GM10266 (cell line): ENCODE data around the gene RBM33.

Source experiments
- DNase-seq: peaks from one replicate; pipeline ENCODE4 v3.0.0; 2012; ENCODE audit errors: extremely low spot score
- TF ChIP-seq, protein P1 (sequence below): IDR thresholded peaks from 2 replicates; pipeline ENCODE4 v1.5.1; 2012; ENCODE audit warnings: mild to moderate bottlenecking, low read depth; ENCODE audit not compliant: control insufficient read depth, insufficient read depth; ENCODE audit errors: missing control alignments

Gene RBM33

DNA sequence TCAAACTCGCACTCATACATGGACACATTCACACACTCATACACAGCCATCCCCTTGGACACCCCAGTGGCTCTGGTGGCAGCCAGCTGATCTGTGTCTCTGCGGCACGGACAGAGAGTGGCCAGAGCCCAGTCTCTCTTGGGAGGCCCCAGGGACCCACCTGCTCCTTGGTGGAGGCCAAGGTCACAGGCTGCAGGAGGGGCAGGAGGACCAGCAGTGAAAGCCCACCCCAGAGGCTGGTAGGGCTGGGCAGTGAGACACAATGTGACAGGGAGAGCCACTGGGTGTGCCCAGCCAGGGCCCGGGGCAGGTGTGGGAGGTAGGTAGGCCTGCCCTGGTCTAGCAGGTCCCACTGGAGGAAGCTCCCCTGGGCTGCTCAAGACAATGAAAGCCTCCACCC, 149.3 kb downstream of the RBM33 start:
- TF ChIP-seq, protein P1, sequence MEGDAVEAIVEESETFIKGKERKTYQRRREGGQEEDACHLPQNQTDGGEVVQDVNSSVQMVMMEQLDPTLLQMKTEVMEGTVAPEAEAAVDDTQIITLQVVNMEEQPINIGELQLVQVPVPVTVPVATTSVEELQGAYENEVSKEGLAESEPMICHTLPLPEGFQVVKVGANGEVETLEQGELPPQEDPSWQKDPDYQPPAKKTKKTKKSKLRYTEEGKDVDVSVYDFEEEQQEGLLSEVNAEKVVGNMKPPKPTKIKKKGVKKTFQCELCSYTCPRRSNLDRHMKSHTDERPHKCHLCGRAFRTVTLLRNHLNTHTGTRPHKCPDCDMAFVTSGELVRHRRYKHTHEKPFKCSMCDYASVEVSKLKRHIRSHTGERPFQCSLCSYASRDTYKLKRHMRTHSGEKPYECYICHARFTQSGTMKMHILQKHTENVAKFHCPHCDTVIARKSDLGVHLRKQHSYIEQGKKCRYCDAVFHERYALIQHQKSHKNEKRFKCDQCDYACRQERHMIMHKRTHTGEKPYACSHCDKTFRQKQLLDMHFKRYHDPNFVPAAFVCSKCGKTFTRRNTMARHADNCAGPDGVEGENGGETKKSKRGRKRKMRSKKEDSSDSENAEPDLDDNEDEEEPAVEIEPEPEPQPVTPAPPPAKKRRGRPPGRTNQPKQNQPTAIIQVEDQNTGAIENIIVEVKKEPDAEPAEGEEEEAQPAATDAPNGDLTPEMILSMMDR, result no peak
- DNase-seq, result no peak

DNA sequence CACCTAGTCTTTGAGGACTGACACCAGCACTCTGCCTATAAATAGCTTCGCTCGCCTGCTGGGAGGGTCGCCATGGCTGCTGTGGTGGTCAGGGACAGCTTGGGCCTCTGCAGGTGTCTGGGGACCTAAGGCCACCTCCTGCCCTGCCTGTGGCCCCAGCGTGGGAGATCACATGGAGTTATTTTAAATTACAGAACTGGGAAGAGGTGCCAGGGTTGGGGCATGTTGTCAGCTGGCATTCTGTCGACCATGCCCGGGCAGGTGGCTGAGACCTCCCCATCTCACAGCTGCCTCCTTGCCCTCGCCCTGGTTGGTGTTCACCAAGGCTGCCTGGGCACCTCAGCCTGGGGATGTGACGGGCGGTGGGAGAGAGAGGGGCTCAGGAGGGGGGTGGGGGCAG, 149.7 kb downstream of the RBM33 start:
- DNase-seq, result no peak
- TF ChIP-seq, protein P1, result no peak

DNA sequence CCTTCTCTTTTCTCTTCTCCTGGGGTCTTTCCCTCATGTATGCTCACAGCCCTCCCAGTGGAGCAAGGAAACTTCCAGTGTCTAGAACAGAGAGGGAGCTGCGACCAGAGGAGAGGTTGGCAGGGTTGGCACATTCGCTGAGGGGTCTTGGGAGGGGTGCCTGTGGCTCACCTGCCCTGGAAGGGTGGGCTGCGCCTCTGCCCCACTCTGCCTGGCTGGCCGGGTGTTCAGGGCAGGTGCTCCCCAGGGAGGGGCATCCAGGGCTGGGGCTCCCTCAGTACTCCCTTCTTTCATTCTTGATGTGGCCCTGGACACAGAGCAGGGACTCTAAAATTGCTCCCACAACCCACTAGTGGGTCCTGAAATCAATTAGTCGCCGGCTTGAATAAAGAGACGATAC, 150.9 kb downstream of the RBM33 start:
- DNase-seq, result no peak
- TF ChIP-seq, protein P1, result no peak

DNA sequence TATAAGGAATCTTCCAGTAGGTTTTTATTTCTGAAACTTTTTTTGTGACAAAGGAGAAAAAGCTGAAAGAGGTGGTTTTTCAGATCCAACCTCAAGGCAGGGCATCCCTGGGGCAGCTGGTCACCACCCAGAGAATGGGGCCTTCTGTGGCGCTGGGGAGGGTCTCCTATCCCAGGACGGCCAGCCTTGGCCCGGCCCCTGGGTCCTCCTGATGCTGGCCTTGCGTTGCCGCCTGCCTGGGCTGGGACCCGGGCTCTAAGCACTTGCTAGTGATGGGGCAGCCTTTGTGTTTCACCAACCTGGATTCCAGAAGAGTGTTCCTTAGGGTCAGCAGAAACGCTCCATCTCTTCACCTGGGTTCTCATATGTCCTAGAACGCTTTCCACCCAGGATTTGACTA, 151.5 kb downstream of the RBM33 start:
- DNase-seq, result no peak
- TF ChIP-seq, protein P1, result no peak

DNA sequence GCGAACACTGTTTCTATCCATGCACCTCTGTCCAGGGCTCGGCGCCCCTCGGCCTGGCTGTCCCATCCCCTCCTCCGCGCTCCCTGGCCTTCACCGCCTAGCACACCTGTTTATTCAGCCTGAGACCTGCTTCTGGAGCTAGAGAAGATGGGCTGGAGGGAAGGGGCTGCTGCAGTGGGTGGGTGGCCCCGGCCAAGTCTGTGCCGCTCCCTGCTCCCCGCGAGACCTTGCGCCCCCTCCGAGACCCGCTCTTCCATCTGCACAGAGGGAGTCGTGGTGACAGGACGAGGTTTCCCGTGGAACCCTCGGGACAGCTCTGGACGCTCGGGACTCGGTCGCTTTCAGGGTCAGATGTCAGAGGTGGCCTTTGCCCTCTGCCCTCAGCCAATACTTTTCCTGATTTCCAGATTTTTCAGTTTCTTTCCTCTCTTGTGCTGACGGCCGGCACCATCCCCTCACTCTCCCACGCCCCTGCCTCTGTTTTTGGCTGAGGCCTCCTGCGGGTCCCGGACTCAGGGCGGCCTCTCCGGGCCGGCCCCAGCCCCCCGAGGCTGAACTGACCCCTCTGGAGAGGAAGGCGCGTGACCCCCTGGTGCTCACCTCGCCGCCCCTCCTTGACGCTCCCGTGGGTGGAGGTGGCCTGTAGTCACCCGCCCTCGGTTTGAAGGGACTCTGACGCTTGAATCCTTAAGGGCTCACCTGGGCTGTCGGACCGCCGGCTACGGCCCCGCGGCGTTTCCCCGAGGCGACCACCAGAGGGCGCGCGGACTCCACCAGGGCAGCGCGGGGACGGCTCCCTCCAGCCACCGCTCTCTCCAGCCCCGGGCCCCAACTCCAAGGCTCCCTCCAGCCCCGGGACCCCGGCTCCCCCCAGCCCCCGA, 152.2 kb downstream of the RBM33 start:
- TF ChIP-seq, protein P1, result peak; percentile 93
- DNase-seq, result peak; percentile 87

DNA sequence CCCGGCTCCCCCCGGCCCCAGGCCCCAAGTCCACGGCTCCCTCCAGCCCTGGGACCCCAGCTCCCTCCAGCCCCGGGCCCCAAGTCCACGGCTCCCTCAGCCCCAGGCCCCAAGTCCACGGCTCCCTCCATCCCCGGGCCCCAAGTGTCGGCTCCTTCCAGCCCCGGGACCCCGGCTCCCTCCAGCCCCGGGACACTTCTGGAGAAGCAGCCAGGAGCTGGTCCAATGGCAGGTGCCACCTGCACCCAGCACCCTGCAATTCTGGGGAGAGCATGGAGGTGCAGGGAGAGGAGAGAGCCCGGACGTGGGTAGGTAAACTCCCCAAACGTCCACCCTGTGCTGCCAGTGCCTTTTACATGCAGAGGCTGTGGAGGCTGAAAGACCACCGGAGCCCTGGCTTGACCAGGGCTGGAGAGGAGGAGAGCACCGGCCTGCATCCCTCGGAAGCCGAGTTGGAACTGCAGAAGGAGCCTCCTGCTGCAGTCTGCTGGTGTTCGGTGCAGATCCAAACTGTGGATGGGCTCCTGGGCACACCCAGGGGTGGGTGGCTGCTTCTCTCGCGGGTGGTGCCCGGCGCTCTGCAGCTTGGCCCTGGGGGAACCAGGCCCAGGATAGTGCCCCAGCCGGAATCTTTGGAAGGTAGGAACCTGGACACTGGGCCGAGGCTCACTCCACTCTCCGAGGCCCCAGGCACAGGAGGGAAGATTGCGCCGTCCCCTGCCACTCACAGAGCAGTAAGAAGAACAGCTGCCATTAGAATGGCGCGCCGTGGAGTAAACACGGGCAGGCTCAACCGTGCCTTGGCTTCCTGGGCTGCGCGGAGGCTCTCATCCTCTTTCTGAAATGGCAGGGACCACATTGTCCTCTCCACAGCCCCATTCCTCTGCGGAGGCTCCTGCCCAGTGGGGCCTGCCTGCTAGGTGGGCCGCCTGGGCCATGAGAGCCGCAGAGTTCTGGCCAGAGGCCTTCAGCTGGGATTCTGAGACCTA, 153.1 kb downstream of the RBM33 start:
- TF ChIP-seq, protein P1, result no peak
- DNase-seq, result no peak
